Effector memory CD4-positive, alpha-beta T cell (primary cell): ENCODE measurements around the gene TRIM63.

Source experiments
- DNase-seq, 3 donors: peaks; one replicate each; pipeline ENCODE4 v3.0.0-alpha.2; 2020
- H3K27ac ChIP-seq: 2 replicates; pipeline ENCODE4 v1.7.0; 2013; ENCODE audit warnings: mild to moderate bottlenecking, low read length, moderate library complexity; ENCODE audit not compliant: insufficient read depth, poor library complexity, severe bottlenecking
- H3K27me3 ChIP-seq: replicated peaks from 2 replicates; pipeline ENCODE4 v1.7.0; 2013; ENCODE audit warnings: mild to moderate bottlenecking, low read length; ENCODE audit not compliant: insufficient read depth, control insufficient read depth, poor library complexity, severe bottlenecking
- H3K36me3 ChIP-seq: 2 replicates; pipeline ENCODE4 v1.7.0; 2013; ENCODE audit warnings: mild to moderate bottlenecking, low read length, moderate library complexity; ENCODE audit not compliant: control insufficient read depth, insufficient read depth
- H3K4me1 ChIP-seq: 2 replicates; pipeline ENCODE4 v1.7.0; 2013; ENCODE audit warnings: low read length, mild to moderate bottlenecking; ENCODE audit not compliant: control insufficient read depth, insufficient read depth, poor library complexity, severe bottlenecking
- H3K4me3 ChIP-seq: 2 replicates; pipeline ENCODE4 v1.7.0; 2013; ENCODE audit warnings: low read length, low read depth, mild to moderate bottlenecking; ENCODE audit not compliant: insufficient read depth, poor library complexity, severe bottlenecking
- H3K9me3 ChIP-seq: 2 replicates; pipeline ENCODE4 v1.7.0; 2013; ENCODE audit warnings: mild to moderate bottlenecking, low read length, moderate library complexity; ENCODE audit not compliant: control insufficient read depth

The TRIM63 gene

DNA sequence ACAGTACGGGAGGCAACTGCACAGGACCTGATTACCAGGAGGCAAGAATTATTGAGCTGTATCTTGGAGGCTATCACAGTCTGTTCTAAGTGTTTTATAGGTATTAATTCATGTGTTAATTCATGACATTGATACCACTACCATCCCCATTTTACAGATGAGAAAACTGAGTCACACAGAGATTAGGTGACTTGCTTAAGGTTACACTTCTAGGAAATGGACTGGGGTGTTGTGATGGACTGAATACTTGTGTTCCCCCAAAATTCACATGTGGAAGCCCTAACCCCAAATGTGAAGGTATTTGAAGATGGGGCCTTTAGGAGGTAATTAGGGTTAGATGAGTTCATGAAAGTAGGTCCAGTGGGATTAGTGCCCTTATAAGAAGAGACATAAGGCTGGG lies 10.1 kb upstream of the TRIM63 start:
- Histone ChIP-seq H3K9me3 (no peaks in the 10 kb centered on the region), H3K4me1 (peaks cover 8% of the 10 kb centered on the region), H3K27me3 (no peaks in the 10 kb centered on the region), H3K36me3 (no peaks in the 10 kb centered on the region), H3K27ac (no peak overlapping the region), H3K4me3 (no peak overlapping the region)
- no peak for DNase-seq

DNA sequence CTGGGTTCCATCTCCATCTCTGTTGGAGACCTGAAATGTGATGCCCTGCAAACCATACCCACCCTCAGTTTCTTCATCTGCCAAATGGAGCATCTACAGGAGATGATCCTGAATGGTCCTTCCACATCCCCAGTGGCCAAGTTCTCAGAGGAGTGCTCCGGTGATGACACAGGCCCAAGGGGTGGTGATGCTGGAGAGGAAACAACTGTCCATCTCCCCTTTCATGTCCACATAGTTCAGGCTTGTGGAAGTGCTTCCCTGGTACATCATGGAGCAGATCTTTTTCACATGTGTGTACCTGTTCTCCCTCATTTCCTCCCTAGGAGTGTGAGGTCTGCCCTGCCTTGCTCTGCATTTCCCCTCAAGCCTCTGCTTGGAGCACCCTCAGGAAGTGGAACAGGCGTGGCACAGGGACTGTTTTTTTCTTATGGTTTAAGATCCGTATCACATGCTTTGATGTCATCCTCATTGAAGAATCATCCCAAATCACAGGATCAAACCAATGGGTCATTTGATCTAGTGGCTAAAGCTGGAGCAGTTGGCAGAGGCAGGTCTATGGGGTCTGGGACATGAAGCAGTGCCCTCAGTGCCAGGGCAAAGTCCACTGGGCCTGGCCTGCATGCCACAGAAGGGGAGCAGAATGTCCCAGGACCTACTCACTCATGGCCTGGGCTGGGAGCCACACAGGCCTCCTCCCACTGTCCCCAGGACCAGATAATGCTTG lies 8.2 kb upstream of the TRIM63 start:
- H3K4me1 ChIP-seq, result peaks cover 8% of the 10 kb centered on the region
- no peak overlapping the region for H3K4me3 ChIP-seq
- peaks cover 5% of the 10 kb centered on the region for H3K27me3 ChIP-seq
- no peaks in the 10 kb centered on the region for H3K9me3 ChIP-seq
- no peak for DNase-seq
- H3K36me3 ChIP-seq, result no peaks in the 10 kb centered on the region
- no peak overlapping the region for H3K27ac ChIP-seq

DNA sequence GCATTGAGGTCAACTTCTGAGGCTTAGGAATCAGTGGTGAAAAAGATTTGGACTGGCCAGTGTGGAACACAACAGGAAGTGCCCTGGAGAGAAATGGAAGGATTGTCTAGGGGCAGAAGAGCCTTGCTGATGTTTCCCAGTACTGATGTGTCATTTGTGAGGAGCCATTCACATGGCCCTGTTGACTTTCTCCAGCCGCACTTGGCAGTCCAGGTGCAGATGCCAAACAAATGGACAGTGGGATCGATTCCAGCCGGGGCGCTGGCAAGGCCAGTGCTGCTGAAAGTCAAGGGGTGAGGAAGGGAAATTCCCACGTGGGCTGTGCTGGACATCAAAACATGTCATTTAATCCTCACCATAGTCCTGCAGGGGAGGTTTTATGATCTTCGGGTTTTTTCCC lies 4.9 kb upstream of the TRIM63 start:
- Histone ChIP-seq H3K27me3 (peaks cover 5% of the 10 kb centered on the region), H3K9me3 (no peaks in the 10 kb centered on the region), H3K27ac (no peak overlapping the region), H3K4me3 (no peak overlapping the region), H3K36me3 (no peaks in the 10 kb centered on the region), H3K4me1 (peaks cover 8% of the 10 kb centered on the region)
- no peak for DNase-seq

DNA sequence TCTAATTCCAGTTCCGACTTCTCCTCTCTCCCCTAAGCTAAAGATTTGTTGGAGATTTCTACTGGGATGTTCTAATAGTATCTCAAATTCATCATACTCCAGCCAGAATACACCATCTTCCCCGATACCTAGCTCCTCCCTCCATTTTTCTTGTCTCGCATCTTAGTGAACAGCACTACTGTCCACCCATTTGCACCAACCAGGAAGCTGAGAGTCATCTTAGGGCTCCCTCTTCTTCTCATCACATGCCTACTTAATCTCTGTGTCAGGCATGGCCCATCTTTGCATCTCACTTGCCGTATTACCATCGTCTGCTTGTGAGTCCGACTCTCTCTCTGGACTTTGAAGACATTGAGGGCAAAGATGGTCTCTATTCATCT lies 3.5 kb upstream of the TRIM63 start:
- Histone ChIP-seq H3K4me3 (no peak overlapping the region), H3K27ac (no peak overlapping the region), H3K9me3 (no peaks in the 10 kb centered on the region), H3K36me3 (no peaks in the 10 kb centered on the region), H3K27me3 (peaks cover 5% of the 10 kb centered on the region), H3K4me1 (peaks cover 7% of the 10 kb centered on the region)
- no peak for DNase-seq

DNA sequence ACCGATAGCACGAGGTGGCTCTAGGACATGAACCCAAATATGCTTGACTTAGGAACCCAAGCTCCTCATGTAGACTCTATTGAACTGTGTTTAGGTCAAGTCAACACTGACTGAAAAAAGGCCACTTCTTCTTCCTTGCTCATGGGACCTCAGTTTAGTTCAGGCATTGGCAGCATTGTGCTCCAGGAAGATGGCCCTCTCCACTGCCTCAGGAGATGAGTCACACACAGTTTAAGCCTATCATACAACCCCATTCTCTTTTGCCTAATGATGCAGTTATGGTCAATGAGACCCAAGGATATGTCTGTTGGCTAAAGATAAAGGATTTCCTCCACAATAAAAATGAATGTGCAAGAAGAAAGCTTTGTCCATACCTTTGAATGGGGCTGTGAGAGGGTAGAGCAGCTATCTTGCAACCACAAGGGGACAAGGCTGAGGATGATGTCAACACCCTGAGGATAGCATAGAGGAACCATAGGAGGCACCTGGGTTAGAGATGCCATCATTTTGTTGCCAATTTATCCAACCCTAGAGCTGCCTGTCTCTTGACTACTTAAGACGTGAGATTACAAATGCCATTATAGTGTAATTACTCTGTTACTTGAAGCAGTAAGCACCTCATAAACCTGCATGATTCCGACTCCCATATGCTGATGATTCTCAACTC lies 3.0 kb upstream of the TRIM63 start:
- no peak overlapping the region for H3K4me3 ChIP-seq
- no peaks in the 10 kb centered on the region for H3K9me3 ChIP-seq
- H3K4me1 ChIP-seq, result peaks cover 1% of the 10 kb centered on the region
- H3K36me3 ChIP-seq, result no peaks in the 10 kb centered on the region
- H3K27me3 ChIP-seq, result peaks cover 5% of the 10 kb centered on the region
- DNase-seq, result no peak
- H3K27ac ChIP-seq, result no peak overlapping the region

DNA sequence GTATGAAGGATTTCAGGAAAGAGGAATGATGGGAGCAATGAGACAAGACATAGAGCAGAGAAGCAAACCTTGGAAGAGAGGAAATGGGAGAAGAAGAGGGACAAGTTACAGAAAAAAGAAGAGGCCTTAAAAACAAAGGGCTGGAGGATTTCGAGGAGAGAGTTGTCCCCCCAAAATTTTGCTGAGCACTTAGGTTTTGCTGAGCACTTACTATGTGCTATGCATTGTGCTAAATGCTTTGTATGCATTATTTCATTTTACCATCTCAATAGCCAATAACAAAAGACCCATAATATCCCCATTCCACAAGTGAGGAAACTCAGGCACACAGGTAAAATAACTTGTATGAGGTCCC lies 2.5 kb upstream of the TRIM63 start:
- H3K4me1 ChIP-seq, result no peaks in the 10 kb centered on the region
- peaks cover 5% of the 10 kb centered on the region for H3K27me3 ChIP-seq
- H3K27ac ChIP-seq, result no peak overlapping the region
- no peak for DNase-seq
- no peaks in the 10 kb centered on the region for H3K36me3 ChIP-seq
- H3K9me3 ChIP-seq, result no peaks in the 10 kb centered on the region
- no peak overlapping the region for H3K4me3 ChIP-seq

DNA sequence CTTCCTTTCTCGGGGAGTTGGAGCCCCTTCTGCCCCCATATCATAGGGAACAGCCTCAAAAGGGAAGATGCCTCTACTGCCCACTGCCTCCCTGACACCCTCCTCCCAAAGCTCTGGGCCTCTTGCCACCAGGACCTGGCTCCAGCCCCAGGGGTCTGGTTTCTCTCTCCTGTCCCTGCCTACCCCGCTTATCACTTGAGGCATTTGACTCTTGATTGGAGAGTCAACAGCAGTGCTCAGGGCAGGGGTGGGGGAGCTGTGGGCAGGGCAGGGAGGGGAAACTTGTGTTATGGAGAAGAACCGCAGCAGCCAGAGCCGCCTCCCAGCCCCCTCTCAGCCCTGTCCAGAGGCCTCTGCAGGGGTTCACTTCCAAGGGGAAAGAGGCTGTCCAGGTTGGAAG lies 573 bp downstream of the TRIM63 start:
- H3K27ac ChIP-seq, result no peak overlapping the region

DNA sequence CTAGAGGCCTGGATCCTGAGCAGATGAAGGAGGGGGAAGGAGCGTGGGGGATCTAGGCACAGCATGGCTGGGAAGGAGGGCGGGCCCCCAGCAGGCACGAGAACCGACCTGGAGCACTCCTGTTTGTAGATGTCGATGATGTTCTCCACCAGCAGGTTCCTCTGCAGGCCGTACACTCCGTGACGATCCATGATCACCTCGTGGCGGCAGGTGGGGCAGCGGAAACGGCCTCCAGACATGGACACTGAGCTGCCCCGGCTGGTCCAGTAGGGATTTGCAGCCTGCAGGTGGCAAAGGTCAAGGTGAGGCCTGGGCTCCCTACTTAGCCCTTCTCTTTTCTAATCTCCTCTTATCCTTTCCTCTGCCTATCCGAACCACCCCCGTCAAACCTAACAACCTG lies 1.3 kb downstream of the TRIM63 start:
- Histone ChIP-seq H3K27me3 (no peaks in the 10 kb centered on the region), H3K36me3 (no peaks in the 10 kb centered on the region), H3K9me3 (no peaks in the 10 kb centered on the region), H3K4me1 (no peaks in the 10 kb centered on the region), H3K27ac (no peak overlapping the region), H3K4me3 (no peak overlapping the region)
- no peak for DNase-seq

More for the DNA sequence above, 573 bp downstream of the TRIM63 start:
- Histone ChIP-seq H3K27me3 (no peaks in the 10 kb centered on the region), H3K9me3 (no peaks in the 10 kb centered on the region), H3K4me1 (no peaks in the 10 kb centered on the region), H3K36me3 (no peaks in the 10 kb centered on the region), H3K4me3 (no peak overlapping the region)
- DNase-seq, result no peak

DNA sequence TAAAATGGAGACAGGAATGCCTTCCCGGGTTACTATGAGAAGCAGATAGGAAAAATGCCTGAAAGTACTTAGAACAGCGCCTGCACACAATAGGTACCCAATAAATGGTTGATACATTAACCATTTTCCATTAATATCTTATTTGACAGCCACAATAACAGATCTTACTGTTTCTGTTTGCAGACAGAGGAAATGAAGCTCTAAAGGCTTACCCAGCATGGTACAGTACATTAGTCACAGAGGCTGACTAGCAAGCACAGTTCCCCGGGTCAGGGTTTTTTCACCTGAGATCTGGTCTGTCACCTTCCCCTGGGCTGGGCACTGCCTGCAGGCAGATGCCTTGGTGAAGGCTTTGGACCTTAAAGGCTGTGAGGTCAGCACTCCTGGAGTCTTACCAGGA lies 2.9 kb downstream of the TRIM63 start:
- Histone ChIP-seq H3K4me1 (no peaks in the 10 kb centered on the region), H3K27me3 (no peaks in the 10 kb centered on the region), H3K4me3 (no peak overlapping the region), H3K27ac (no peak overlapping the region), H3K36me3 (no peaks in the 10 kb centered on the region), H3K9me3 (no peaks in the 10 kb centered on the region)
- no peak for DNase-seq

DNA sequence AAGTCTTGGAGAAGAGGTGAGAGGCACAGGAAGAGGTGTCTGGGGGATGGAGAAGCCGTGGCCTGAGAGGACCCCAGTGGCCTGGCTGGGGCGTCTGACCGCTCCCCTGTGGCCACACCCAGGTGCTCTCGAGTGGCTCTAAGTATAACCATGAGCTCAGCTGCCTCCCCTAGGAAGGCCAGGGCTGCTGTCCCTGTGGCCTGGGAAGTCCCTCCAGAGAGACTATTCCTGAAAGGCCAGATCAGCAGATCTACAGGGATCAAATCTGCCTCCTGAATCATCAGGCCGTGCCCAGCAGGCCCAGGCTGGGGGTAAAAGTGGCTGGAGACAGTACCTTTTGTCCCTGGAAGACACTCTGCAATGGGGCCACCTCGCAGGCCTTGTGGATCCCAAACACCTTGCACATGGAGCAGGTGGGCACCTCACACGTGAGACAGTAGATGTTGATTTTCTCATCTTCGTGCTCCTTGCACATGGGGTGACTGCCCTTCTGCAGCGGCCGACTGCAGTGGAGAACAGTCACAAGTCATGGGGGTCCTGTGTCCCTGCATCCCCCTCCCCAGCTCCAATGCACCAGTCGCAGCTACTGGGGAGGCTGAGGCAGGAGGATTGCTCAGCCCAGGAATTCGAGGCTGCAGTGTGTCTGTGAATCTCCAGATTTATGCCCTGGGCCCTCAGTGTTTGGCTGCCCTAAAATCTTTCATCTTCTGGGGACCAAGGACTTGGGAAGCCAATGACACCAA lies 6.4 kb downstream of the TRIM63 start:
- Histone ChIP-seq H3K4me1 (no peaks in the 10 kb centered on the region), H3K9me3 (no peaks in the 10 kb centered on the region), H3K27ac (no peak overlapping the region), H3K4me3 (no peak overlapping the region), H3K27me3 (no peaks in the 10 kb centered on the region), H3K36me3 (no peaks in the 10 kb centered on the region)
- DNase-seq, result no peak
